HepG2 (cell line): ENCODE data around the gene MYH9. TPM values are rescaled to one million over a fixed set of nuclear protein-coding genes. Genes with fewer than 3 reads are reported as not detected.

Experiments used
- ATF6 ChIP-seq: sonication (generic); formaldehyde crosslinking; conservative IDR thresholded peaks from 2 replicates; pipeline ENCODE4 v1.4.0; 2020; ENCODE audit warnings: missing genetic modification reagents
- EHMT2 ChIP-seq: fragments of 200-600 bp; sonication (generic); IDR thresholded peaks from 2 replicates; pipeline ENCODE4 v1.7.0; 2017; ENCODE audit warnings: antibody characterized with exemption, low read depth, low read length, borderline replicate concordance
- ELK4 ChIP-seq: sonication (generic); formaldehyde crosslinking; IDR thresholded peaks from 2 replicates; pipeline ENCODE4 v1.9.0; 2021; ENCODE audit warnings: missing genetic modification reagents, borderline replicate concordance
- FOXK1 ChIP-seq: sonication (generic); formaldehyde crosslinking; IDR thresholded peaks from 2 replicates; pipeline ENCODE4 v1.4.0; 2020; ENCODE audit warnings: low read depth, missing genetic modification reagents, borderline replicate concordance
- FOXK2 ChIP-seq: fragments of 450-650 bp; IDR thresholded peaks from 2 replicates; pipeline ENCODE4 v1.6.1; 2016
- GMEB2 ChIP-seq: IDR thresholded peaks from 2 replicates; pipeline ENCODE4 v1.6.1; 2016; ENCODE audit warnings: missing biosample characterization, missing genetic modification reagents, low read depth
- HMG20B ChIP-seq: conservative IDR thresholded peaks from 2 replicates; pipeline ENCODE4 v1.6.1; 2016; ENCODE audit warnings: missing genetic modification reagents, missing compliant biosample characterization
- HOXD1 ChIP-seq: sonication (generic); formaldehyde crosslinking; IDR thresholded peaks from 2 replicates; pipeline ENCODE4 v1.5.0; 2020; ENCODE audit warnings: missing genetic modification reagents
- KLF16 ChIP-seq, 2 experiments: sonication (generic) in 1 of 2; formaldehyde crosslinking in 1 of 2; IDR thresholded peaks; 2 replicates each; pipeline versions ENCODE4 v1.6.1 to v1.8.0; 2016 to 2023; ENCODE audit warnings: missing genetic modification reagents in 2 of 2, missing compliant biosample characterization in 1 of 2
- NFATC3 ChIP-seq: sonication (generic); formaldehyde crosslinking; IDR thresholded peaks from 2 replicates; pipeline ENCODE4 v1.5.1; 2020; ENCODE audit warnings: mild to moderate bottlenecking, missing genetic modification reagents
- NR2F2 ChIP-seq: IDR thresholded peaks from 2 replicates; pipeline ENCODE4 v1.6.1; 2012; ENCODE audit warnings: low read depth, inconsistent platforms, borderline replicate concordance
- PAWR ChIP-seq: sonication (generic); formaldehyde crosslinking; IDR thresholded peaks from 2 replicates; pipeline ENCODE4 v1.4.0; 2020; ENCODE audit warnings: missing genetic modification reagents, mild to moderate bottlenecking, borderline replicate concordance
- SMC3 ChIP-seq: IDR thresholded peaks from 2 replicates; pipeline ENCODE4 v1.6.1; 2011; ENCODE audit warnings: low read length, improper control_type of control experiment
- SNRNP70 ChIP-seq: fragments of 200-400 bp; formaldehyde crosslinking; IDR thresholded peaks from 2 replicates; pipeline ENCODE4 v1.6.1; 2017; ENCODE audit warnings: mild to moderate bottlenecking, low read depth, low read length, moderate library complexity
- SRY ChIP-seq: sonication (generic); formaldehyde crosslinking; IDR thresholded peaks from 2 replicates; pipeline ENCODE4 v1.8.0; 2022; ENCODE audit warnings: mild to moderate bottlenecking, missing genetic modification reagents
- TBX3 ChIP-seq: fragments of 450-650 bp; IDR thresholded peaks from 2 replicates; pipeline ENCODE4 v1.6.1; 2017; ENCODE audit warnings: antibody characterized with exemption, mild to moderate bottlenecking, inconsistent platforms, borderline replicate concordance
- ZBTB37 ChIP-seq: sonication (generic); formaldehyde crosslinking; IDR thresholded peaks from 2 replicates; pipeline ENCODE4 v1.4.0; 2020; ENCODE audit warnings: mild to moderate bottlenecking, missing genetic modification reagents
- ZFP36L1 ChIP-seq: sonication (generic); formaldehyde crosslinking; IDR thresholded peaks from 2 replicates; pipeline ENCODE4 v1.8.0; 2022; ENCODE audit warnings: mild to moderate bottlenecking, missing genetic modification reagents, moderate library complexity
- ZNF34 ChIP-seq: sonication (generic); formaldehyde crosslinking; IDR thresholded peaks from 2 replicates; pipeline ENCODE4 v1.4.0; 2020; ENCODE audit warnings: mild to moderate bottlenecking, missing genetic modification reagents, borderline replicate concordance
- ZNF569 ChIP-seq: sonication (generic); formaldehyde crosslinking; IDR thresholded peaks from 2 replicates; pipeline ENCODE4 v1.5.0; 2020; ENCODE audit warnings: mild to moderate bottlenecking, missing genetic modification reagents, moderate library complexity, borderline replicate concordance
- ZNF614 ChIP-seq: IDR thresholded peaks from 2 replicates; pipeline ENCODE4 v1.6.1; 2018; ENCODE audit warnings: missing biosample characterization, missing genetic modification reagents, inconsistent platforms, borderline replicate concordance
- ZNF749 ChIP-seq: sonication (generic); formaldehyde crosslinking; IDR thresholded peaks from 2 replicates; pipeline ENCODE4 v1.8.0; 2022; ENCODE audit warnings: mild to moderate bottlenecking, missing genetic modification reagents, moderate library complexity, borderline replicate concordance
- ZNF83 ChIP-seq: sonication (generic); formaldehyde crosslinking; IDR thresholded peaks from 2 replicates; pipeline ENCODE4 v1.4.0; 2020; ENCODE audit warnings: missing genetic modification reagents, mild to moderate bottlenecking, borderline replicate concordance
- polyA plus RNA-seq, 8 experiments: library from polyadenylated mRNA; depleted of rRNA in 3 of 8; stranded (reverse) in 7 of 8; unstranded in 1 of 8; fragments of >200 nt; fragmentation: Illumina TruSeq in 4 of 8; extraction: Trizol in 4 of 8; gene quantifications; 2 replicates each; pipeline versions ENCODE4 v1.2.1 to v1.2.3, GENCODE V29; 2011 to 2016; ENCODE audit warnings: low read depth in 4 of 8, missing spikeins in 1 of 8, mixed read lengths in 1 of 8; ENCODE audit not compliant: insufficient read depth in 1 of 8
- total RNA-seq, 5 experiments: library from RNA; depleted of rRNA; stranded (reverse); fragments of >200 nt; fragmentation: Illumina TruSeq; extraction: Trizol; gene quantifications; 2 replicates each; pipeline ENCODE4 v1.2.3, GENCODE V29; 2016; ENCODE audit warnings: low read depth in 1 of 5

The MYH9 gene
- total and polyA plus RNA-seq, 2 of the 13 experiments (the other 11 are each of a cell fraction or from before 2014, with no cell fraction given) = 50.7 to 98.5 TPM

- TF ChIP-seq NR2F2 (no peak; the same call in 1 of the 2 replicates), ATF6 (CRISPR knock-in tag) (no peak), ZNF569 (CRISPR knock-in tag) (no peak; the same call in 1 of the 2 replicates), FOXK2 (no peak), ZBTB37 (CRISPR knock-in tag) (peak; percentile 43; the same call in 1 of the 2 replicates), ZNF614 (peak; percentile 56; the same call in 1 of the 2 replicates), HMG20B (no peak; the same call in 1 of the 2 replicates), FOXK1 (no peak), PAWR (CRISPR knock-in tag) (no peak), ZNF34 (CRISPR knock-in tag) (peak; percentile 75; the same call in 1 of the 2 replicates), TBX3 (no peak), ZNF749 (CRISPR knock-in tag) (peak; percentile 62; the same call in 1 of the 2 replicates), SNRNP70 (no peak), GMEB2 (no peak), ZFP36L1 (CRISPR knock-in tag) (peak; percentile 75; the same call in 1 of the 2 replicates), EHMT2 (no peak), KLF16 (CRISPR knock-in tag; IDR thresholded peaks at IDR 0.05) (peak in 1 of 2 experiments; percentile 53; a peak in 1 of 4 replicates), ZNF83 (no peak), HOXD1 (CRISPR knock-in tag) (no peak), SRY (CRISPR knock-in tag) (0 out of 2 replicates have a peak, but pooled peaks have one; percentile 55), NFATC3 (no peak), SMC3 (no peak), ELK4 (CRISPR knock-in tag) (no peak)
These were observed 35.6 kb downstream of the MYH9 start (continued) for GRCh38 chr22:36351921-36352802.
